GM21447 (cell line): Measurements from ENCODE around the gene DHRS7C.
"Not testable (repeated sequence)": the region's sequence is repeated elsewhere in the genome, so short reads cannot be mapped to it uniquely, and the experiment has no call there.

Source experiments
- ATAC-seq: cut with Tn5 transposase; IDR thresholded peaks from one replicate; pipeline ENCODE4 v1.9.1; 2021; ENCODE audit not compliant: unreplicated experiment

The DHRS7C gene

GRCh38 chr17:9810100-9810949 is 18.9 kb upstream of the DHRS7C start:
- ATAC-seq: no peak

GRCh38 chr17:9809409-9809808 is 18.0 kb upstream of the DHRS7C start:
- no peak for ATAC-seq

DNA sequence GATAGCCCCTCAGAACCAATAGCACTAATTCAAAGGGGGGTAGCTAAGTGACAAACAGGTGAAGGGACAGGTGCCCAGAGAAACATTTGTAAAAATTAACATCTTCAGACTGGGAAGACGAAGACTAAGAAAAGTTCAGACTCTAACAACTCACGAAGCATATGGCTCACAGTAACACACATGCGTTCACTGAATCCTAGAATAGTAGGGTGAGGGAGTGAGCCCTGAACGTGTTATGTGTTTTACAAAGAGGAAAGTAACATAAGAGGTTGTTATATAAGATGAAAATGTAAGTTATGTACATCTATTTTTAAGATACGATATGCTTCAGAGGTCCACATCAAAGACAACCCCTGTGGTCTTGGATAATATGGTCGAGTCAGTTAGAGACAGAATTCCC is 15.3 kb upstream of the DHRS7C start:
- ATAC-seq: no peak

DNA sequence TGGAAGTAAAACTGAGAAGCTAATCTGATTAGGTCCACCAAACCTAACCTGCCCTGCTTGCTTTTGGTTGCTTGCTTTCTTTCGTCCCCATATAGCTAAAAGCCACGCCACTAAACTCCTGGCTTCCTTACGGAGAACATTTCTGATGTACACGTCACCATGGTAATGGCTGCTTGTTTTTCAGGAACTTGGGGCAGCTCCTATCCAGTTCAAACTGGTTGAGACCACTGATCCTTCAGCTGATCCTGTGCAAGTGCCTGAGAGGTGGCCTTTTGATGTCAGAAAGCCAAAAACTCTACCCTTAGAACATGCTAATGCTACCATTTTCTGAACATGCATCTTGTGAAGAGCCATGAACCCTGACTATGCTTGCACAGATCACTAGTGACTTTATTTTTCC is 14.4 kb upstream of the DHRS7C start:
- no peak for ATAC-seq

- ATAC-seq: no peak
These were observed 11.3 kb upstream of the DHRS7C start for GRCh38 chr17:9802697-9803096.

GRCh38 chr17:9802294-9802693 is 10.9 kb upstream of the DHRS7C start:
- ATAC-seq: no peak

DNA sequence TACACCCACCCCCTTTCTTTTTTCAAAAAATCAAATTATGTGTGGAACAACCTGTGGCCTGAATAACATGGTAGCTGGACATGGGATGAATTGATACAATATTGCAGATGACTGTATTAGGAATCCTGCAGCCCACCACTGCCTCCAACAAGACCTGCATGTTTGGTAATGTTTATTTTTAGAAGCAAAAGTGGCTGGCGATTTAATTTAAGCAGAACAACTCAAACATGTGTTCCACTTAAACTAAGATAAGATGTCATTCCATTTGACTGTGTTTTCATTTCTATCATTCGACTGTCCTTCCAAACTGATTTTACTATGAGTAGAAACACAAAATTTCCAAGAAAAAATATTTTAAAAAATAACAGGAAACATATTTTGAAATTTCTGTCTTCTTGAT is 10.1 kb upstream of the DHRS7C start:
- ATAC-seq: no peak

DNA sequence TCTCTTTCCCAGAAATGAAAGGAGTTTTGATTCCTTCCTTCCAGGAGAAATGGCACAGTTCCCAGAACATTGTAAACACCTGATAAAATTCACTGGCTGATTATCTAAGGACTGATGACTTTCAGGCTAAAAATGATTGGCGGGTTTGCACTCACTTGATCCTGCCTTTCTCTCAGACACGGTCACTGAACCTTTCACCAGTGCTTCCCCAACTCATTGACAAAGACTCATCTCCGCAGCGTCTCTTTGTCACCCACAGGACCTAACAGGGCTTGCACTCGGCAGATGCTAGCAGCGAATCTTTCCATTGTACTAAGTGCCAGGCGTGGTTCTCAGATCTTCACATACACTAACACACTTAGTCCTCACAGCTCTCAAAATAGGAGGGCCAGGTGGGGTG is 7.3 kb upstream of the DHRS7C start:
- ATAC-seq: no peak

GRCh38 chr17:9798008-9798407 is 6.6 kb upstream of the DHRS7C start:
- no peak for ATAC-seq

DNA sequence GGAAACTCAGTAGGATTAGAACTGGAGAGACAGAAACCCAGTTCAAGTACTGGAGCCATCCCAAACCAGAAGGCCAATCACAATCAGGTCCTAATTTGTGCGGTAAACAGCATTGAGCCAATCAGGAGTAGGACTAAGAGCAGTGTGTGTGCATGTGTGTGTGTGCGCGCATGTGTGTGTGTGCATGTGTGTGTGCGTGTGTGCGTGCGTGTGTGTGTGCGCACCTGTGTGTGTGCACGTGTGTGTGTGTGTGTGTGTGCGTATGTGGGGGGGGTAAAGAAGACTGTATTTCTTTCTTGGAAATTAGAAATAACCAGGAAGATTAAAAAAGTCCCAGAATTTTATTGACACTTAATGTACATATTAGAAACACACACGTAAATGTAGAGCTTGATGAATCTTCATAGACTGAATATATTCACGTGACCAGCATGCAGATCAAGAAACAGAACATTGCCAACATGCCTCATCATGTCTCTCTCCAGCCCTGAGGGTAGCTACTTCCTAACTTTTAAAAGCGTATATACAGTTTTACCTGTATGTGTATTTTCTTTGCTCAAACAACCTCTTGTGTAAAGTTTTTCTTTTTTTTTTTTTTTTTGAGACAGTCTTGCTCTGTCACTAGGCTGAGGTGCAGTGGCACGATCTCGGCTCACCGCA is 919 bp upstream of the DHRS7C start:
- ATAC-seq: no peak

GRCh38 chr17:9790316-9790715 is 1.1 kb downstream of the DHRS7C start:
- ATAC-seq: no peak

DNA sequence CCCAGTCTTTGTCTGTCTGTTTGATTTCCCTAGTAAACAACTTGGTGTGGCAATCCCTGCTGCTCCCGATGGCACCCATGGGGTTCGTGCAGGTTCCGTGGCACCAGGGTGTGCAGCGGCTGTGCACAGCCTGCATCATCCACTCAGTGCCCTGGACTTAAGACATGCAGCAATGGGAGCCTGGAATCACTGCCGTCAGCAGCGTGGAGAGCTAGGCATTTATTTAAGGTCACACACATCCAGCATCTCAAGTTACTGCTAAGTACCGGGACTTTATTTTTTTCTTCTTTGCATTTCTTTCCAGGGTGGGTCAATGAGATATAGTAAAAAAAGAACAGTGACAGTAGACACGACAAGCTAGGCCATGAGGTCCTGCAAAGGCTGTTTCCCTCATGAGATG is 2.8 kb downstream of the DHRS7C start:
- no peak for ATAC-seq

GRCh38 chr17:9784544-9784943 is 6.8 kb downstream of the DHRS7C start:
- ATAC-seq: no peak

- not testable (repeated sequence) for ATAC-seq
These were observed 7.9 kb downstream of the DHRS7C start for GRCh38 chr17:9783465-9783864.

- ATAC-seq: no peak
These were observed 8.3 kb downstream of the DHRS7C start for GRCh38 chr17:9783050-9783449.

GRCh38 chr17:9780552-9780951 is 10.8 kb downstream of the DHRS7C start:
- ATAC-seq: no peak

DNA sequence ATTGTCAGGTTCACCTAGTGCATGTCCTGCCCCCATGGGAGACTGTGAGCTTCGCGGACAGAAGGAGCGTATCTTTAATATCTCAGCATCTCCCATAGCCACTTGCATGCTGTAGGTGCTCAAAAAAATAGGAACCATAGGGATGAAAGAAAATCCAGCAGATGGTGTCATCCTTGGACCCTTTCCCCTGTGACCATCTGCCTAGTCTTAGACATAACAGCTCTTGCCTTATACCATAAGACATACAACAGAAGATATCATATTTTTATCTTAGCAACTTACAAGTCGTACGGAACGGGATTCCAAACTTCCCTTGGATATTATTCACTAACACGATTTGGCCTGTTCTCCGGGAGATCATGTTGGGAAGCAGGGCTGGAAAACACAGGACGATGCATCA is 14.5 kb downstream of the DHRS7C start:
- ATAC-seq: no peak

- ATAC-seq: no peak
These were observed 18.7 kb downstream of the DHRS7C start for GRCh38 chr17:9772658-9773057.

GRCh38 chr17:9771465-9771864 is 19.9 kb downstream of the DHRS7C start:
- no peak for ATAC-seq

GRCh38 chr17:9769036-9769695 is 22.2 kb downstream of the DHRS7C start:
- ATAC-seq: no peak

- no peak for ATAC-seq
These were observed 22.9 kb downstream of the DHRS7C start for GRCh38 chr17:9768381-9768934.
